ENCODE data around the gene PLCD3. TPM values are rescaled to one million over a fixed set of nuclear protein-coding genes. Genes with fewer than 3 reads are reported as not detected.

PLCD3 gene
- polyA plus RNA-seq, 1 donor, result 33.6 TPM

GRCh38 chr17:45073414-45074070 is 58.8 kb downstream of the PLCD3 start:
- no peak for DNase-seq (ENCODE audit: low read depth)

DNA sequence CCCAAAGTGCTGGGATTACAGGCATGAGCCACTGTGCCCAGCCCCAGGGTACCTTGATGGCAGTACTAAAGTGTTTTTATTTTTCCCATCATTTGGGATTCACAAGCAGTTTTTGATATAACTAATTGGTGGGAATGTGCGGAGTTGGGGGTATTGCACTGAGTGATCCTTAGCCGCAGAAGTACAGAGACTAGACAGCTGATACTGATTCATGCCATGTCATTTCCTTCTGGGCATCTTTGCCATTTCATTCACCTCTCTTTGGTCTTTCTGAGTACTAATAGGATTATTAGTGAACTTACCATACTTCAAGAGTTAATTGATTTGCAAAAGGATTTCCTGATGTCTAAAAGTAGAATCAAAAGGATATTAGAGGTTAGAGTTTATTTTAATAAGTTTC is 61.5 kb downstream of the PLCD3 start:
- DNase-seq (ENCODE audit: low read depth), result no peak

GRCh38 chr17:45070001-45070400 is 62.3 kb downstream of the PLCD3 start:
- DNase-seq (ENCODE audit: low read depth), result no peak

DNA sequence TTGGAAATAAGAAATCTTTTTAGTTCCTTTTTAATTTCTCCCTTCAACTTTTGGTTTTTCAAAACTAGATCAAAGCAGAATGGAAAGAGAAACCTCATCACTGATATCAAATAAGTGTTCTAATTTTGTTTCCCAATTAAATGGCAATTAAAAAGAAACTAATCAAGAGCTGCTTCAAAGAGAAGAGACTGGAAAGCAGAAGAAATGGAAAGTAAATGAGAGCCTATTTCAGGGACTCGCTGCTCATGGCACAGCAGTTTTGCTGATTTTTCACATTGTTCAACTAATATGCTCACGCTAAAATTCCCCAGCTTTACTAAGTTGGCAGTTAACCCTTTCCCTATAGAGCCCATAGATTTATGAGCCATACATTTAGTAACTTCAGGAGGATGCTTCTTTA is 64.7 kb downstream of the PLCD3 start:
- no peak for DNase-seq (ENCODE audit: low read depth)

DNA sequence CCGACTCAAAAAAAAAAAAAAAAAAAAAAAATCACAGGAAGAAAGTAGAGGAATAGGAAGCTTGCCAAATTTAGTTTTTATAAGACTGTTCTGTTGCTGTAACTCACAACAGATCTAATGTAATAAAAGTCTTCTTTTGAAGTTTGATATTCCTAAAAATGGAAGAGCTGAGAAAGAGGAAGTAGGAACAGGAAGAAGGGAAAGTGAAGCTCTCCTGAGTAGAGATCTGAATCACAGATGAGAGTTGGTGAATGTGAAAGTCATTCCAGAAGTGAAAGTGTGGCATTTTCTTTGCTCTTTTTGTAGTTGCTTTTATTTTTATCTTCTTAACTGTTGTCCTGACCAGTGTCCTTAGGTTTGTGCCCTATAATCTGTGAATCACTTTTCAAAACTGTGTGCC is 69.1 kb downstream of the PLCD3 start:
- no peak for DNase-seq (ENCODE audit: low read depth)

DNA sequence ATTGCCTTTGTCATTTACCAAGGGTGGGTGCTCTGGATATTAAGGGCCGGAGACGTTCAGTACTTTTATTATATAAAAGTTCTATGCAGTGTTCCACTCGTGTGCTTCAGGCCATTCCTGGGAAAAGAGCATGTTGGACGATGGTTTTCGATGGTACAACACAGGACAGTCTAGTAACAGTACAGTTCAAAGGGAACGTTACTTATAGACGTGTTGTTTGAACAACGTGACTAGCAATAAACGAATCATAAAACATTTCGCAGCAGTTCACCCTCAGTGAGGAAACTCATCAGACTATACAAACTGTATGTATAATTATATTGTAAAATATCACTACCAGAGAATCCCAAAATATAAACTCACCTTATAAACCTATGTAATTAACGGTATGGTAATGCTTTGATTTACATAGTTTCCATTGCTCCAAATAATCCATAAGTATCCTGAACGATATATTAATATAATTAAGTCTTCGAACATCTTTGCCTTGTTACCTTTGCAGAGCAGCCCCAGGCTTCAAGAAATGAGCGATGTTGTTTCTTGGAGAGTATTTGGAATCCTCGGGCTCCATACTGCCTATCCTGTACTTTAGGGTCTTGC is 70.6 kb downstream of the PLCD3 start:
- DNase-seq (ENCODE audit: low read depth), result no peak

GRCh38 chr17:45060797-45061605 is 71.3 kb downstream of the PLCD3 start, which contains the start of gene NMT1:
TSS of gene NMT1 (plus strand) at chr17:45061317. CDS start at chr17:45061330, 13 bp downstream.
- peak; percentile 99 for DNase-seq (ENCODE audit: low read depth)

GRCh38 chr17:45060382-45060796 is 71.9 kb downstream of the PLCD3 start:
- no peak for DNase-seq (ENCODE audit: low read depth)

Other genes with a start within 250 kb of the PLCD3 start
- gene EFTUD2, start 233.1 kb downstream of the PLCD3 start, polyA plus RNA-seq (ENCODE audit: insufficient read length), result 55.3 TPM
- gene GFAP, start 217.0 kb downstream of the PLCD3 start, polyA plus RNA-seq (ENCODE audit: insufficient read length), result 0.38 TPM
- gene KIF18B, start 184.7 kb downstream of the PLCD3 start, polyA plus RNA-seq (ENCODE audit: insufficient read length), result 7.7 TPM
- gene C1QL1, start 164.2 kb downstream of the PLCD3 start, polyA plus RNA-seq (ENCODE audit: insufficient read length), result 1.9 TPM
- gene DCAKD, start 80.9 kb downstream of the PLCD3 start, polyA plus RNA-seq (ENCODE audit: insufficient read length), result 28.6 TPM
- 37.3 TPM for gene NMT1, start 71.2 kb downstream of the PLCD3 start, polyA plus RNA-seq (ENCODE audit: insufficient read length)
- 4.9 TPM for gene ACBD4, start 3.2 kb upstream of the PLCD3 start, polyA plus RNA-seq (ENCODE audit: insufficient read length)
- 22.1 TPM for gene HEXIM1, start 16.0 kb upstream of the PLCD3 start, polyA plus RNA-seq (ENCODE audit: insufficient read length)
- 6.7 TPM for gene HEXIM2, start 29.4 kb upstream of the PLCD3 start, polyA plus RNA-seq (ENCODE audit: insufficient read length)
- gene FMNL1, start 89.4 kb upstream of the PLCD3 start, polyA plus RNA-seq (ENCODE audit: insufficient read length), result 4.4 TPM
- 0.11 TPM for gene SPATA32, start 129.6 kb upstream of the PLCD3 start, polyA plus RNA-seq (ENCODE audit: insufficient read length)
- 8.4 TPM for gene MAP3K14, start 184.5 kb upstream of the PLCD3 start, polyA plus RNA-seq (ENCODE audit: insufficient read length)